Measurements from ENCODE around the gene DEDD.

GRCh38 chr1:161180639-161181038, 48.2 kb upstream of the DEDD start:
- TF ChIP-seq ADNP (CRISPR knock-in tag; IDR thresholded peaks at IDR 0.05) (no peak), BCL3 (CRISPR knock-in tag; IDR thresholded peaks at IDR 0.05) (no peak), SAFB2 (CRISPR knock-in tag; IDR thresholded peaks at IDR 0.05; ENCODE audit: borderline replicate concordance, low read depth) (no peak), EZH2 (conservative IDR thresholded peaks at IDR 0.05; ENCODE audit: low read depth, low read length) (no peak), POLR2A (IDR thresholded peaks at IDR 0.05; ENCODE audit: insufficient read depth in 1 of 2, low read depth in 2 of 2, low read length in 2 of 2) (no peak), REST (IDR thresholded peaks at IDR 0.05; ENCODE audit: borderline replicate concordance in 1 of 2, low read depth in 1 of 2, low read length in 2 of 2) (no peak), RAD51 (IDR thresholded peaks at IDR 0.05; ENCODE audit: borderline replicate concordance) (no peak), TCF12 (IDR thresholded peaks at IDR 0.05) (no peak), TCF12 (CRISPR knock-in tag; IDR thresholded peaks at IDR 0.05) (no peak), POLR2AphosphoS2 (IDR thresholded peaks at IDR 0.05; ENCODE audit: low read depth, low read length) (no peak), ZFX (CRISPR knock-in tag; IDR thresholded peaks at IDR 0.05; ENCODE audit: low read depth) (no peak), ONECUT2 (CRISPR knock-in tag; IDR thresholded peaks at IDR 0.05) (no peak), ZBTB21 (CRISPR knock-in tag; IDR thresholded peaks at IDR 0.05) (no peak), RNF2 (conservative IDR thresholded peaks at IDR 0.05; ENCODE audit: low read depth) (no peak)

All from HepG2 (cell line).